HepG2 (cell line): ENCODE measurements around the gene TRERF1. TPM values are rescaled to one million over a fixed set of nuclear protein-coding genes. Genes with fewer than 3 reads are reported as not detected.

Experiments used
- ATF6 ChIP-seq: sonication (generic); formaldehyde crosslinking; conservative IDR thresholded peaks from 2 replicates; pipeline ENCODE4 v1.4.0; 2020; ENCODE audit warnings: missing genetic modification reagents
- JUN ChIP-seq: sonication (generic); formaldehyde crosslinking; IDR thresholded peaks from 2 replicates; pipeline ENCODE4 v1.4.0; 2020; ENCODE audit warnings: mild to moderate bottlenecking, missing genetic modification reagents
- REXO4 ChIP-seq: sonication (generic); formaldehyde crosslinking; IDR thresholded peaks from 2 replicates; pipeline ENCODE4 v1.8.0; 2022; ENCODE audit warnings: missing genetic modification reagents, mild to moderate bottlenecking, borderline replicate concordance
- SMARCE1 ChIP-seq: fragments of 450-650 bp; IDR thresholded peaks from 2 replicates; pipeline ENCODE4 v1.6.1; 2017; ENCODE audit warnings: borderline replicate concordance
- SP140L ChIP-seq: sonication (generic); formaldehyde crosslinking; IDR thresholded peaks from 2 replicates; pipeline ENCODE4 v1.4.0; 2020; ENCODE audit warnings: missing genetic modification reagents, borderline replicate concordance
- SP2 ChIP-seq: sonication (generic); formaldehyde crosslinking; IDR thresholded peaks from 2 replicates; pipeline ENCODE4 v1.5.1; 2020; ENCODE audit warnings: mild to moderate bottlenecking, missing genetic modification reagents
- ZBTB33 ChIP-seq: sonication (generic); formaldehyde crosslinking; IDR thresholded peaks from 2 replicates; pipeline ENCODE4 v1.4.0; 2020; ENCODE audit warnings: missing genetic modification reagents
- ZFX ChIP-seq: sonication (generic); formaldehyde crosslinking; IDR thresholded peaks from 2 replicates; pipeline ENCODE4 v1.4.0; 2020; ENCODE audit warnings: mild to moderate bottlenecking, low read depth, missing genetic modification reagents, moderate library complexity
- ZNF20 ChIP-seq: sonication (generic); formaldehyde crosslinking; IDR thresholded peaks from 2 replicates; pipeline ENCODE4 v1.4.0; 2020; ENCODE audit warnings: mild to moderate bottlenecking, moderate library complexity, missing genetic modification reagents
- ZNF296 ChIP-seq: sonication (generic); formaldehyde crosslinking; conservative IDR thresholded peaks from 2 replicates; pipeline ENCODE4 v1.5.0; 2020; ENCODE audit warnings: mild to moderate bottlenecking, missing genetic modification reagents
- ZNF337 ChIP-seq: sonication (generic); formaldehyde crosslinking; IDR thresholded peaks from 2 replicates; pipeline ENCODE4 v1.5.1; 2020; ENCODE audit warnings: missing genetic modification reagents, low read depth, mild to moderate bottlenecking, borderline replicate concordance
- ZNF33A ChIP-seq: sonication (generic); formaldehyde crosslinking; IDR thresholded peaks from 2 replicates; pipeline ENCODE4 v1.5.1; 2020; ENCODE audit warnings: missing genetic modification reagents, mild to moderate bottlenecking, moderate library complexity, borderline replicate concordance
- ZNF674 ChIP-seq: sonication (generic); formaldehyde crosslinking; IDR thresholded peaks from 2 replicates; pipeline ENCODE4 v1.5.0; 2020; ENCODE audit warnings: low read depth, mild to moderate bottlenecking, missing genetic modification reagents
- ZNF781 ChIP-seq: sonication (generic); formaldehyde crosslinking; IDR thresholded peaks from 2 replicates; pipeline ENCODE4 v1.5.1; 2020; ENCODE audit warnings: borderline replicate concordance, mild to moderate bottlenecking, missing genetic modification reagents; ENCODE audit errors: not compliant biosample characterization
- ZNF891 ChIP-seq: sonication (generic); formaldehyde crosslinking; IDR thresholded peaks from 2 replicates; pipeline ENCODE4 v1.5.0; 2020; ENCODE audit warnings: mild to moderate bottlenecking, missing genetic modification reagents
- polyA plus RNA-seq, 8 experiments: library from polyadenylated mRNA; depleted of rRNA in 3 of 8; stranded (reverse) in 7 of 8; unstranded in 1 of 8; fragments of >200 nt; fragmentation: Illumina TruSeq in 4 of 8; extraction: Trizol in 4 of 8; gene quantifications; 2 replicates each; pipeline versions ENCODE4 v1.2.1 to v1.2.3, GENCODE V29; 2011 to 2016; ENCODE audit warnings: low read depth in 4 of 8, missing spikeins in 1 of 8, mixed read lengths in 1 of 8; ENCODE audit not compliant: insufficient read depth in 1 of 8
- total RNA-seq, 5 experiments: library from RNA; depleted of rRNA; stranded (reverse); fragments of >200 nt; fragmentation: Illumina TruSeq; extraction: Trizol; gene quantifications; 2 replicates each; pipeline ENCODE4 v1.2.3, GENCODE V29; 2016; ENCODE audit warnings: low read depth in 1 of 5

The TRERF1 gene
- total and polyA plus RNA-seq, 2 of the 13 experiments (the other 11 are each of a cell fraction or from before 2014, with no cell fraction given) = 0.02 TPM; not detected in 1

DNA sequence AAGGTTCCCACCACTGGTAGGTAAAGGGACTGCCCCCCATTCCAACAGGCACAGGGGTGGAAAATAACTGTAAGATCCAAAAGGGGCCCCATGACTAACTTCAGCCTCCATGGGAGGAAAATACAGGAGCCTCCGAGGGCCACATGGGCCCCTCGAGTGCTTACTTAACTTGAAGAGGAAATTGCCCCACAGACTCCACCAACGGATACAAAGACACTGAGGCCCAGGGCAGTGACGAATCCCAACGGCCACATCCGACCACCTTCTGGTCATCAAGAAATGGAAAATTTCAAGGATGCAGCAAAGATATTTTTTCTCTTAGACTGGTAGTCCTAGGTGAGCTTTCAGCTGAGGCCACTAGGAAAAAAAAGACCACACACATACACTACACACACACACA, 118.1 kb downstream of the TRERF1 start (continued):
- TF ChIP-seq ZNF674 (CRISPR knock-in tag) (no peak), ATF6 (CRISPR knock-in tag) (no peak), ZNF781 (CRISPR knock-in tag) (no peak), SP2 (CRISPR knock-in tag) (no peak), ZNF33A (no peak), JUN (no peak), ZNF337 (CRISPR knock-in tag) (no peak), ZNF20 (no peak), ZNF296 (CRISPR knock-in tag) (no peak), ZNF891 (no peak), SMARCE1 (no peak), REXO4 (CRISPR knock-in tag) (no peak), SP140L (CRISPR knock-in tag) (no peak), ZBTB33 (CRISPR knock-in tag) (no peak), ZFX (CRISPR knock-in tag) (no peak)
